GM19238 (cell line): ENCODE results near the gene SIM1.
"Not testable (repeated sequence)": the region's sequence is repeated elsewhere in the genome, so short reads cannot be mapped to it uniquely, and the experiment has no call there.

Experiments
- DNase-seq: peaks from one replicate; pipeline ENCODE4 v3.0.0; 2011; ENCODE audit warnings: low spot score; ENCODE audit not compliant: insufficient read length

The SIM1 gene

DNA sequence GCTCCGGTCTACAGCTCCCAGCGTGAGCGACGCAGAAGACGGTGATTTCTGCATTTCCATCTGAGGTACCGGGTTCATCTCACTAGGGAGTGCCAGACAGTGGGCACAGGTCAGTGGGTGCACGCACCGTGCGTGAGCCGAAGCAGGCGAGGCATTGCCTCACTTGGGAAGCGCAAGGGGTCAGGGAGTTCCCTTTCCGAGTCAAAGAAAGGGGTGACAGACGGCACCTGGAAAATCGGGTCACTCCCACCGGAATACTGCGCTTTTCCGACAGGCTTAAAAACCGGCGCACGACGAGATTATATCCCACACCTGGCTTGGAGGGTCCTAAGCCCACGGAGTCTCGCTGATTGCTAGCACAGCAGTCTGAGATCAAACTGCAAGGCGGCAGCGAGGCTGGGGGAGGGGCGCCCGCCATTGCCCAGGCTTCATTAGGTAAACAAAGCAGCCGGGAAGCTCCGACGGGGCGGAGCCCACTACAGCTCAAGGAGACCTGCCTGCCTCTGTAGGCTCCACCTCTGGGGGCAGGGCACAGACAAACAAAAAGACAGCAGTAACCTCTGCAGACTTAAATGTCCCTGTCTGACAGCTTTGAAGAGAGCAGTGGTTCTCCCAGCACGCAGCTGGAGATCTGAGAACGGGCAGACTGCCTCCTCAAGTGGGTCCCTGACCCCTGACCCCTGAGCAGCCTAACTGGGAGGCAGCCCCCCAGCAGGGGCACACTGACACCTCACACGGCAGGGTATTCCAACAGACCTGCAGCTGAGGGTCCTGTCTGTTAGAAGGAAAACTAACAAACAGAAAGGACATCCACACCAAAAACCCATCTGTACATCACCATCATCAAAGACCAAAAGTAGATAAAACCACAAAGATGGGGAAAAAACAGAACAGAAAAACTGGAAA lies 109.7 kb downstream of the SIM1 start:
- not testable (repeated sequence) for DNase-seq

DNA sequence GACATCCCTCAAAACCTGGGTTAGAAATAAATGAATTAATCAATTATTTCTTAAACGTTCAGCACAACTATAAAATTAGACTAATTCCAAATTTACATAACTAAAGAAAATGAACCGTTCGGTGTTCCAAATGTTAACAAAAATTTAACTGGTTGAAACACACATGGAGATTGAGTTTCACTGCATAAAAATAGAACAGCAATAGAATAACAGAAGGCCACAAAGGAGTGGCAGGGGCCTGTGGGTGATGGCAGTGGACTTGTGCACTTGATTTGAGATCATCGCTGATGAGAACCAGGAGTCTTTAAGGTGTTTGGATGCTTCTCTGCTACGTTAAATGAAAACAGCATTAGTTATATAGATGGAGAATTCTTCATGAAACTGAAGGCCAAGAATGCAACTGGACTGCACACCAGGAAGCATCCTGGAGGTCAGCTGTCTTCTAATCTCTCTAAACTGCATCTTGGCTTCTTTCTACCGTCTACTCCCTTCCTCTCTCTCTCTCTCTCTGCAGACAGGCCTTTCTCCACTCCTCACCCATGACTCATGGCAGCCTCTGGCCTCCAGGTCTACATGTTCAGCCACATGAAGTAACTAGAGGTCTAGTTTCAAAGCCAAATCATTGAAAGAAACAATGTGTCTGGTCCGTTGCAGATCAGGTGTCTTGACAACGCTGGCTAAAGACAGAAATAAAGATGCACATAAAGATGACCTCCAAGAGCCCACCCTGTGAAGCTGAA lies 111.3 kb downstream of the SIM1 start:
- no peak for DNase-seq

DNA sequence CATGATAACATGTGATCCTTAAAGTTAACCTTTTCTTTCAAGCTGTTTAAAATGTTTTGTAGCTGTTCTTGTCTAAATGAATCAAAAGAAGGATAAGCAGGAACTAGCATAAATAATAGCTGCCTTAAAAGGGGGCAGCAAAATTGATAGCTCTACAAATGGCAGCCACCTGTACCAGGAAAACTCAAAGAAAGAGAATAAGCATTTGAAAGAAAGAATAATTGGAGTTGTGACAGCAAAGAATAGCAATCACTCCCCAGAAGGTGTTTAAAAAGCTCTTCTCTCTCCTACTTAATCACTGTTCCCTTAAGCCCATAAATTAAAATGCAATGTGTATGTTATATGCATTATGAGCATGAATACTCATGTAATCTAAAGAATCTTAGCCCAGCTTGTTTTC lies 114.6 kb downstream of the SIM1 start:
- no peak for DNase-seq

DNA sequence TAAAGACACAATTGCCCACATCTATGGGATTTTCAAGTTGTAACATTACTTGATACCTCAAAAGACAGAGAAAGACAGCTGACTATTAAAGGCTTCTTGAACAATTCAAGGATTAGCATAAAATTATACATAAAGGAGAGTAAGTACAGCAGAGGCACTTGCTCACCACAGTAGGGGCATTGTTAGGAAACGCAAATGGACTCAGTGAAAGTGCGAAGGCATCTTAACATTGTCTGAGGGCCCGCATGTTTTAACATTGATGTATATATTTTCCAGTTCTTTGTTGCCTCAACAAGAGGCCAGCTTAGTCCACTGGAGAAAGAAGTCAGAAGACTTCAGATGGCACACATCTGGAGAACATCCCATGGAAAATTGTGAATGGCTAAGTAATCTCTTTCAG lies 115.4 kb downstream of the SIM1 start:
- DNase-seq: no peak

DNA sequence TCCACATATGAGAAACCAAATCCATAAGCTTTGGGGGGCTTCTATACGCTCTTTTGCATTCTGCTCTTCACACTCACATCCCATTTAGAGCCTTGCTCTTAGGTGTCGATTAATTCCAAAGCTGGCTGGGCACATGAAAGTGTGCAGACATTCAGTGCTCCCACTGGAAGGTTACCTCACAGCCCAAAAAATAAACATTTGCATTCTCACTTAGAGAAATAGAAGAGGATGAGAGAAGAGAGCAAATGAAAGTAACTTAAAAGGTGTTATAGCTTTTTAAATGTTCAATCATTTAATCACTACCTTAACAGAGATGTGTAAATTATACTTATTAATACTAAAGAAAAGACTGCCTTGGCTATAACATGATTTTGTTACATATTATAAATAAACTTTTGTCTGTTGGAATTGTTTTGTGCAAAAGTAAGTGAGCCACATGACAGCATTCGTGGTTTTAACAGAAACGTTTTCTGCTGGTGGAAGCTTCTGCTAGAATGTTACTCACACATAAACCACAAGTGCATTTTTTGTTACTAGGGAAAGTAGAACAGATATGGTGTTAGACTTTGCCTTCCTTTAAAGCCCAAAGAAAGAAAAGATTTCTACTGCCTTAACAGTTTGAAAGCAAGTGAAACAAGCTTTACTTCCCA lies 116.7 kb downstream of the SIM1 start:
- no peak for DNase-seq

DNA sequence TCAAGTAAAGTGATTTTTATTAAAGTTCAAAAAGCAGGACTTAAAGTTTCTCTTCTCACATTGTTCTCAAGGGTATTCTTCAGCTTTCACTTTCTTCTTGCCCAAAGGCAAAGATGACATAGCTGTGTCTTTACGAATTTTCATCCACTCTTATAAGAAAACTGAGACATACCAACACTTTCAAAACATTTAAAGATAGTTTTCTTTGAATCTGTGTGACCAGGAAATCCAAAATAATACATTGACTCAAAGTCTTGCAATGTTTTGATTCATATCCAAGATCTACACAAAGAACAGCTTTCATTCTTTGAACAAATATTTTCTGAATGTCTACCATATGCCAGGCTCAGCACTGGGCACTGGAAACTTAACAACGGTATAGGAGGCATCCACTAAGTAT lies 117.9 kb downstream of the SIM1 start:
- no peak for DNase-seq

DNA sequence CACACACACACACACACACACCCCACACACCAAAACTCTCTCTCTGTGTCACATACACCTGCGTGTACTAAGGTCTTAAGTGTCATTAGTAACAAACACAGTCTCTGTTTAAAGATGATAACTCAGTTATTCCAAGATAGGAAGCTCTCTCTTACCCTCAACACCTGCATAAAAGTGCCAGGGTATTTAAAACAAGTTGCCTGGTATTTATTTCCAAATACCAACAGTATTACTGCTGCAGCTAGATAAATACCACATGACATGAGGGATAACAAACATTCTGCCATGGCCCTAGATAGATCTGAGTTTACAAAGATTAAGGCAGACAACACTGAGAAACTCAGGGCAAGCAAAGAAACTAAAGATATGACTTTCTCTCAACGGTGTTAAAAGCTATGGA lies 118.5 kb downstream of the SIM1 start:
- DNase-seq: no peak

DNA sequence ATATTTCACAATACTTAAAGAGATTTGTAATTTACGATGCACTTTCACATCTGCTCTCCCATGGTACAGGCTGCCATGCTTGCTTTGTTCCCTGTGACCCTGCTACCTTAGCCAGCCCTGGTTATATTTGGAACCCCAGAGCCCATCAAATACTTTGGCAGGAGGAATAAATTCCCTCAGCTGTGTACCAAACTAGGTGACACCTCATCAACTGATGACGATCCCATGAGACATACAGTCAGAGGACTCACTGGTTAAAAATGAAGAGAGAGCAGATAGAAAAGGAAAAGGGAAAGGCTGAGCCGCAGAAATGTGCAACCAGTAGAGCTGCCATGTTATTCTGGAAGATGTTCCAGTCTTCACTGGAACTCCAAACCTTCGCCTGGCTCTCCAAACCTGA lies 120.0 kb downstream of the SIM1 start:
- DNase-seq: no peak

DNA sequence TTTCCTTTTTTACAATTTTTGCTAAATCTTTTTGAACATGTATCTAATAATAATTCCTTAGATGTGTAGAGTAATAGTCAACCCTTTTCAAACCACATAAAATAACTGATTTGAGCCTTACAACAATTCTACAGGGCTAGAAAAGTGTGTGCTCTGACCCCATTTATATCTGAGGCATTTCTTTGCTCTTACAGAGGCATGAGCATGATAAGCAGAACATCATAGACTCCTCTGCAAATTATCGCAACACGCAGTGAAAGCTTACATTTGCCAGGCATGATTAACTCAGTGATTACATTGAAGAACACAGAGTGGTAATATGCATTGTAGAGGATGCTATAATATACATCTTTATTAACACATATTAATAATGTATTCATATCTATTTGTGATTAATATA lies 120.4 kb downstream of the SIM1 start:
- DNase-seq: no peak

DNA sequence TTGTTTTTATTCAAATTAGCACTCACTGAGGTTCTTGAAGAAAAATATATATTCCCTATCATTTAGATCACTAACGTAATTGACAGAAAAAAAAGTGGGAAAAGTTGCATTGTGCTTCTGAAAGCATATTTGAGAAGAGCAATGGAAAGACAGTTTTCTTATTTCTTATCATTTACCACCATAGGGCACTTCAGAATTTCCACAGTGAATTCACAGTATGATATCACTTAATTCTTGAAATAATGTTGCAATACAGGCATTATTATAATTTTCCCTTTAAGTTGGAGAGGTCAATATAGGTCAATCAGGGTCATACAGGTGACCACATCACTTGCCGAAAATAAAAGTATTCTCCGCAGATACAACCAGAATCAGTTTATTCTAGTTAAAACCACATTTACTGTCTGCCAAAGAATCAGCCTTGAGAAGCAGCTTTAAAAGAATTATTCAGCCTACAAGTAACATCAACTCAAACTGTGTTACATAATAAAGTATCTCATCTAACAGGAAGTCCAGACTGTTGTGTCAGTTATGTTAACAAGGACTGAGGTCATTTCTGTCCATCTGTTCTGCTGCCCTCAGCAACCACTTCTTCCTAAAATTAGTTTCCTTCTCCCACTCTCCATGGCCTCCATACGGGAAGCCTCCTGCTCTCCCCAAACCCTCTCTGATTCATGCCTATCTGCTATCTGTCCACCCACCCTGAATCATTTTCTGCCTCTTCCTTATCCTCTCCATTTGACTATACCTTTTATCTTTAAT lies 121.2 kb downstream of the SIM1 start:
- DNase-seq: no peak

DNA sequence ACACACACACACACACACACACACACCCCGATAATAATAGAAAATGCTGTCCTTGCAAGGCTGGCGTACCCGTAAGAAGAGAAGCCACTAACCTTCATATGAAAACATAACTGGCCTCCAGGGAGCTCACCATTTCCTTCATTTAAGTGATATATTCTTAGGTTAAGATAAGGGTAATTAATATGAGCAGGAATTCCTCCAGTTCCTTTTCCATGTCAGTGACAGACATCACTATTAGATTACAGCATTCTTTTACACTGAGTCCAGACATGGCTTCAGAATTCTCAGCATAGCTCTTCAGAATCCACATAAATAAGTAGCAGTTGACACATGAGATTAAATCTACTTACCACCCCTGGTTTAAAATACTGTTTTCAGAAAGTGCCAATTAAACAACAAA lies 121.9 kb downstream of the SIM1 start:
- DNase-seq: no peak

DNA sequence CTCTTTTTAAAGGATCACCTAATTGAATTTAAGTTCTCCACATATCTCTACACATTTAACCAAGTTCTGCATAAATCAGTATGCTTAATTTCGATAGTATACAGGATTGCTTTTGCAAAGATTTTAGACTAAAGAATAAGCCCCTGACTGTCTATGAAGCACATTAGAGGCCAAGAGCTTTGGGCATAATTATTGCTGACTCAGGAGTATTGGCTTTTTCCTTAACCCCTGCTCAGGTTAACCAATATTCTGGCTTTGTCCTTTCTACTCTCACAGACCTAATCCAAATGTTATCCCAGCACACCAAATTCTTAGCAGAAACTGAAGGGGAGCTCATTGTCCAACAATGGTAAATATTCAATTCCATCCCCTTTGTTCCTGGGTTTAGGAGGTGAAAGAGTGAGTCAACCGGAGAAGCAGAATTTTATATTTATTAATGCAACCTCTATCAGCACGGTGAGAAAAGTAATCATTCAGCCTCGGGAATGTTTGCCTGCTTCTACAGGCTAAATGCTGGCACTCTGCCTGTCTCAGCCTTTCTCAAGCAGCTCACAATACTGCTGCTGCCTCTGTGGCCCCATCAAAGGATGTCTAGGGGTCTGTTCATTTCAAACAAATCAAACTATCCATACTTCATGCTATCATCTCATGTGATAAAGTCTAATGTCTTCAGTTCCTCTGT lies 125.0 kb downstream of the SIM1 start:
- DNase-seq: no peak

DNA sequence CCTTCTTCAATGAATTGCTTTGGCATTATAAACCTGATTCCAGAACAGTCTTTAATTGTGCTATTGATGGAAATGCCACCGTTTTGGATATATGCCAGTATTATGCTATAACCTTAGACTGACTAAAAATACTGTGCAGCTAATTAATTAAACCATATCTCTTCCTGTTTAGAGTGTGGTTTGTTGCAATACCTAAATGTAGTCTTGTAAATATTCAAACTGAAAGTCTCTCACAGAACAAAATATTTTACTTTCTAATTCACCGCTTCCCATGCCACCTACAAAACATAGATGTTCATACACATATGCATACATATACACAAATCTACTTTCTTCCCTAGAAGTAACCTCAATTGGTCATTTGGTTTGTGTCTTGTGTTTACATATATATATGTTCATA lies 126.6 kb downstream of the SIM1 start:
- no peak for DNase-seq

DNA sequence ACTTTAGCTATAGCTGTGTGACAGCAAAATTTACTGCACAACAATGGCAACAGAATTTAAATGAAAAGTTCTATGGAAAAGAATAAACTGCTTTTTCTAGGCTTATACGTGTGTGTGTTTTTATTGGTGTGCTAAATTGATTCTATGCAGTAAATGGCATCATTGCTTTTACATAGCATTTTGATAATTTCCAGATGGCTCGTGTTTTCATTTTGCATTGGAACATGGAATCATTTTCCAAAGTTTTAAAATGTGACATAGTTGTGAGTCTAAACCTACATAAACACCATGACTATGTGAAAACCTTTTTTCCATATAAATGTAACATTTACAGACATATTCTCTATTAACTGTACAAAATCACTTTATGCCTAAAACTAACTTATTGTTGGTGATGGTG lies 127.8 kb downstream of the SIM1 start:
- no peak for DNase-seq

DNA sequence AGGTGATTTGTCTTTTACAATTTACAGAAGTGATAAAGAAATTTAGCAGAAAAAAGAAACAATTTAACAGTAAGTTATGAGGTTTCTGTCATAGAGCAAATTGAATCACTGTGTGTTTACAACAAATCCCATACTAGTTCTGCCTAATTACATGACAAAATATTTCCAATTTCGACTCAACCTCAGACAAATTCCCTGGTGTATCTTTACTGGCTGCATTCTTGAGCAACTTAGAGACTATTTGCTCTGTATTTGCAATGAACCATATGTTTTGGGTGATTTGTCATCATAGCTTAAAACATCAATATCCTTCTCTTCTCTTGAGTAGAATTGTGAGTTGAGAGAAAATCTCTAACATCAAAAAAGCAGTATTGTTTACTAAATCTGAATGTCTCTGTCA lies 128.7 kb downstream of the SIM1 start:
- DNase-seq: no peak
